Muscle layer of duodenum (tissue), 2 donors: ENCODE data around the gene MDC1.
A peak's percentile ranks its signal among the peaks of the same experiment; 100 is the strongest.

Experiments used
- H3K27ac ChIP-seq: one replicate; pipeline ENCODE4 v1.7.0; 2013; ENCODE audit warnings: mild to moderate bottlenecking, low read length
- H3K27me3 ChIP-seq: one replicate; pipeline ENCODE4 v1.7.0; 2013; ENCODE audit warnings: low read depth, mild to moderate bottlenecking, control low read depth, low read length
- H3K36me3 ChIP-seq, 2 donors: one replicate each; pipeline ENCODE4 v1.7.0; 2013; ENCODE audit warnings: low read length in 2 of 2, control low read depth in 1 of 2, mild to moderate bottlenecking in 1 of 2; ENCODE audit not compliant: insufficient read depth in 2 of 2, control insufficient read depth in 1 of 2
- H3K4me1 ChIP-seq, 2 donors: one replicate each; pipeline ENCODE4 v1.7.0; 2013; ENCODE audit warnings: low read length in 2 of 2, mild to moderate bottlenecking in 2 of 2, control low read depth in 1 of 2, moderate library complexity in 1 of 2; ENCODE audit not compliant: insufficient read depth in 2 of 2, control insufficient read depth in 1 of 2
- H3K4me3 ChIP-seq, 2 donors: one replicate each; pipeline ENCODE4 v1.7.0; 2013; ENCODE audit warnings: low read length in 2 of 2, low read depth in 1 of 2, mild to moderate bottlenecking in 1 of 2
- H3K9me3 ChIP-seq, 2 donors: one replicate each; pipeline ENCODE4 v1.7.0; 2013; ENCODE audit warnings: low read length in 2 of 2, control low read depth in 1 of 2, mild to moderate bottlenecking in 1 of 2; ENCODE audit not compliant: control insufficient read depth in 1 of 2
- donor health status: healthy.

The MDC1 gene

GRCh38 chr6:30687659-30688431, 29.2 kb downstream of the MDC1 start:
- peak overlapping the region; percentile 64 to 97 for H3K4me3 ChIP-seq
- peak overlapping the region; percentile 97 for H3K27ac ChIP-seq
- H3K9me3 ChIP-seq: no peaks in the 10 kb centered on the region
- H3K4me1 ChIP-seq: peaks cover 24 to 36% of the 10 kb centered on the region in 2 donors
- peaks cover 0 to 6% of the 10 kb centered on the region in 2 donors for H3K36me3 ChIP-seq
- H3K27me3 ChIP-seq: no peaks in the 10 kb centered on the region

- H3K4me1 ChIP-seq: peaks cover 24 to 38% of the 10 kb centered on the region in 2 donors
- H3K36me3 ChIP-seq: peaks cover 0 to 6% of the 10 kb centered on the region in 2 donors
- H3K9me3 ChIP-seq: no peaks in the 10 kb centered on the region
- peak overlapping the region; percentile 97 for H3K27ac ChIP-seq
- peak overlapping the region; percentile 88 to 97 for H3K4me3 ChIP-seq
- no peaks in the 10 kb centered on the region for H3K27me3 ChIP-seq
These were observed 30.0 kb downstream of the MDC1 start for GRCh38 chr6:30686908-30687658.

DNA sequence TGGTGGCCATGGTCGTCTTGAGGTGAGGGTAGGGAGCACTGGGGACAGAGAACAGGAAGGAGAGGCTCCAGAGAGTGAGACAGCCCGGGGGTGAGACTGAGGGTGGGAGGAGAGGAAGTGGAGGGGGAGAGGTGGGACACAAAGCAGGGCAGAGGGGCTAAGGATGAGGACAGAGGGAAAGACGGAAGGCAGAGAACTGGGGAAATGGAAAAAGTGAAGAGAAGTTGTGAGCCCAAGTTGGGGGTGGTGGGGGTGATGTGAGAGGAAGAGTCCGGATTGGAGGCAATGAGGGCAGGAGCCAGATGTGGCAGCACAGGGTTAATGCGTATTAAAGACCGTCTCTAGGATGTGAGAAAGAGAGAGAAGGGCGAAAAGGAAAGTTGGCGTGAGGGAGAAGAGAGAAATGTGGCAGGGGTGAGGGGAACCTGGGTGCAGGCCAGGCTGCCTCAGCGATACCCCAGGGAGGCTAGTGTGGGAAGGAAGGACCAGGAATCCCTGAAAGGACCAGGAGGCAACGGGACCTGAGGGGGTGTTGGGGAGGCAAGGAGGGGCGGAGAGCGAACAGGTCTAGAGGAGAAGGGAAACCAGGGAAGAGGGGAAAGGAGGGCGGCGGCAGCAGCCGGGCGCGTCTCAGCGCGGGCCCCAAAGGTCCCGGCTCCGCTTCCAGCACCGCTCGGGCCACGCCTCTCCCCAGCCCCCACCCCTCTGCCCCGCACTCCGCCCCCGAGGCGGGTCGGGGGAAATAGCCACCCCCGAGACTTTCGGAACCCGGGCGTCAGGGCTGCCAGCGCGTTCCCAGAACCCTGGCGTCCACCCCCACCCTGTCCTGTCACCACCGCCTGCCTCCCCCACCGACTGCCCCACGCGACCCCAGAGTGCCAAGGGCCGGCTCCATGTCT, 30.8 kb downstream of the MDC1 start, which contains the start of gene PPP1R18:
PPP1R18 (minus strand) TSS at position 637 of the 899 bp plus-strand sequence; CDS start at position 10, 627 bp downstream.
- H3K4me3 ChIP-seq: peak within 1 kb of the TSS; percentile 88 to 97
- no peaks in the 10 kb centered on the region for H3K27me3 ChIP-seq
- peaks cover 24 to 39% of the 10 kb centered on the region in 2 donors for H3K4me1 ChIP-seq
- H3K27ac ChIP-seq: peak within 1 kb of the TSS; percentile 97
- no peaks in the 10 kb centered on the region for H3K9me3 ChIP-seq
- peaks cover 0 to 6% of the 10 kb centered on the region in 2 donors for H3K36me3 ChIP-seq

GRCh38 chr6:30685157-30686008, 31.7 kb downstream of the MDC1 start:
- peak overlapping the region; percentile 88 to 97 for H3K4me3 ChIP-seq
- peak overlapping the region; percentile 97 for H3K27ac ChIP-seq
- H3K9me3 ChIP-seq: no peaks in the 10 kb centered on the region
- H3K27me3 ChIP-seq: no peaks in the 10 kb centered on the region
- peaks cover 23 to 47% of the 10 kb centered on the region in 2 donors for H3K4me1 ChIP-seq
- peaks cover 1 to 6% of the 10 kb centered on the region in 2 donors for H3K36me3 ChIP-seq

DNA sequence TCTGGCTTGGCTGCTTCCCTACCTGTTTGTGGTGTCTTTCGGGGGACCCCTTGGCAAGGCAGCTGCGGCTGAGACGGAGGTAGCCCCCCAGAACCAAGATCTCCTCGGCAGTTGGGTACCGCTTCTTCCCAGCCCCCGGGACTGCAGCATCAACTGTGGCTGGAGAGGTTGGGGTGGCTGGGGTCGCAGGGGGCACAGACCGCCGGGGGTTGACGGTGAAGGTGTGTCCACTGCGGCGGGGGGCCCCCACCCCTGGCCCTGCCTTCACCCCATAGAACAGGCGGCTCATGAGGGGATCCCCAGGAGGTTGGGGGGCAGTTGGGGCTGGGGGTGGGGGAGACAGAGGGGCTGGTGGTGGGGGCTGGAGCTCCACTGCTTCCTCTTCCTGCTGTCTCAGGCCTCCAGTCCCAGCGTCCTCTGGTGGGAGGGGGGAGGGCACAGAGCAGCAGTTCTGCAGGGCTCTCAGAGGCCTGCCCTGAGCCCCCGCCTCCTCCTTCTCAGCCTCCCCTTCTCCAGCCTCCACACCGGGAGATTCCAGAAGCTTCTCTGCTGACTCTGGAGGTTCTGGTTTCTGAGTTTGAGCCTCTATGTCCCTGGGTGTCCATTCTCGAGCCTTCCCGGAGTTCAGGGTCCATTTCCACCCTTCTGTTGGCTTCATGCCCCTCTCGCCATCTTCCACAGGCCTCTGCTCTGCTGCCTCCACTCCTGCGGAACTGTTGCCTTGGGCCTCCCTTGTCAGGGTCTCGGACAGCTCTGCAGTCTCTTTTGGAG, 32.5 kb downstream of the MDC1 start:
- Histone ChIP-seq H3K36me3 (peaks cover 6 to 9% of the 10 kb centered on the region in 2 donors), H3K4me1 (peaks cover 23 to 48% of the 10 kb centered on the region in 2 donors), H3K27ac (peak overlapping the region; percentile 97), H3K27me3 (no peaks in the 10 kb centered on the region), H3K4me3 (peak overlapping the region; percentile 88 to 97), H3K9me3 (no peaks in the 10 kb centered on the region)

DNA sequence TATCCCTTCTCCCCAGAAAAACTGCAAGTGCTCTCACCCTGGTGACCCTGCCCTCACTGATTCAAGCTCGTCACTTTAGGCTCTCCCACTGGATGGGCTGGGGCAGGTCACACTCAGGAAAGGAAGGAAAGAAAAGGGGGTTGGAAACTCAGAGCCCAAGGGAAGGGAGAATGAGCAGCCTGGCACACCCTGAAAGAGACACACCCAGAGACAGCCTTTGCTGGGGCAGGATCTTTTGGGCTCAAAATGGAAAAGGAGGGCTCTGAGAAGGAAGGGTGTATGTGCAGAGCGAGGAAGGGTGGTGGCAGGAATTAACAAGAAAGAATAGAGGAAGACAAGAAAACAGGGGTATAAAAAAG, 33.1 kb downstream of the MDC1 start:
- H3K36me3 ChIP-seq: peaks cover 6 to 12% of the 10 kb centered on the region in 2 donors
- H3K4me1 ChIP-seq: peaks cover 22 to 50% of the 10 kb centered on the region in 2 donors
- H3K27ac ChIP-seq: peak overlapping the region; percentile 96
- H3K4me3 ChIP-seq: peak overlapping the region; percentile 88 to 97
- H3K27me3 ChIP-seq: no peaks in the 10 kb centered on the region
- no peaks in the 10 kb centered on the region for H3K9me3 ChIP-seq

- Histone ChIP-seq H3K9me3 (no peaks in the 10 kb centered on the region), H3K4me1 (peaks cover 17 to 47% of the 10 kb centered on the region in 2 donors), H3K27me3 (no peaks in the 10 kb centered on the region), H3K27ac (peak overlapping the region; percentile 96), H3K4me3 (peak overlapping the region; percentile 88 to 97), H3K36me3 (peaks cover 12% of the 10 kb centered on the region in 2 donors)
These were observed 33.7 kb downstream of the MDC1 start for GRCh38 chr6:30683183-30683979.

DNA sequence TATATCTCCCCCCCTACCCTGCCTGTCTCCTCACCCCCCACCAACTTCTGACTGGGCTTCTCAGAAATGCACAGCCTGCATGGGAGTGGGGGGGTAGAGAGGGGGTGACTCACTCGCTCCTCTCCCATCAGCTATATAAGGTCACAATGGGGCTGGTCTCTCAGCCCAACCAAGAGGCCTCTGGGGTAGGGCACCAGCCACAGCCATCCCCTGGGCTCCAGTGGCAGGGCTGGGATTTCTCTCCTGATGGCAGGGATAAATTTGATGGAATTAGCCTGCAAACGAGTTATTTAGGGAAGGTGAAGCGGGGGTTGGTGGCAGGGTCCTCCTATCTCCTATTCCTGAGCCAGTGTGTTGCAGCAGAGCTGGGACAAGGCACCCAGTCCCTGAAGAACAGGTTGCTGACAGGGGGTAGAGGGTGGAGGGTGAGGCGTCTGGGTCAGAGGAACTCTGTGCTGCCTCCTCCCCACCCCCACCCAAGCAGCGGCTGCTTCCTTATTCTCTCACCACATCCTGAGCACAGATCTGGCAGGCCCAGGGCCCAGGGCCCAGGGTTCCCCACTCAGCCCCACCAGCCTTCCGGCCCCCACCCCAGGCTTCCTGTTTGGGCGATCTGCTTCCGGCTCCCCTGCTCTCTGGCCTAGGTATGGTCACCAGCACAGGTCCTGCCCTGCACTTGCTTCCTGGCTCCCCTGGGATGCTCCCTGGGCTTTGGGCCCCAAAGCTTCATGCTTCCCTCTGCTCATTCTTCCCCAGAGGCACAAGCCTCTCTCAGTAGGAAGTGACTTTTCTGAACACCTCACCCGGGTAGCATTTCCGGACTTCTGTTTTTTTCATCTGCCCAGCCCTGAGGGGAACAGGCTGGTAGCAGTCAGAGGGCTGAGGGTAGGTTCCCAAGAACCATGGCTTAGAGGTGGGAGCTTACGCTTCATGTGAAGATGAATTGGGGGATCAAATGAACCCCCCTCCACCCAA, 34.7 kb downstream of the MDC1 start:
- Histone ChIP-seq H3K4me1 (peaks cover 11 to 40% of the 10 kb centered on the region in 2 donors), H3K9me3 (no peaks in the 10 kb centered on the region), H3K27me3 (no peaks in the 10 kb centered on the region), H3K4me3 (peak overlapping the region; percentile 88 to 97), H3K36me3 (peaks cover 12 to 19% of the 10 kb centered on the region in 2 donors), H3K27ac (peak overlapping the region; percentile 96)
